Heart left ventricle (tissue), 16 donors: ENCODE measurements around the gene SLC38A10. TPM values are rescaled to one million over a fixed set of nuclear protein-coding genes. Genes with fewer than 3 reads are reported as not detected.

ENCODE experiments used
- ATAC-seq, 4 donors: fragments of 200-7000 bp; cut with Tn5 transposase; one replicate each; pipeline ENCODE4 v1.9.1; 2020 to 2022; ENCODE audit warnings: moderate library complexity in 4 of 4, mild to moderate bottlenecking in 3 of 4, moderate number of reproducible peaks in 1 of 4
- DNase-seq, 5 donors: peaks; one replicate each; pipeline ENCODE4 v3.0.0-alpha.2; 2020
- H3K27ac ChIP-seq, 12 donors: fragments of 200-600 bp; sonication (generic) in 4 of 12; one replicate each; pipeline versions ENCODE4 v1.5.0 to v1.8.0; 2016 to 2022; ENCODE audit warnings: mild to moderate bottlenecking in 2 of 12
- H3K27me3 ChIP-seq, 9 donors: fragments of 200-600 bp; sonication (generic) in 2 of 9; one replicate each; pipeline versions ENCODE4 v1.5.1 to v1.8.0; 2016 to 2022; ENCODE audit warnings: mild to moderate bottlenecking in 3 of 9
- H3K36me3 ChIP-seq, 9 donors: fragments of 200-600 bp; sonication (generic) in 2 of 9; one replicate each; pipeline versions ENCODE4 v1.5.0 to v1.8.0; 2018 to 2022; ENCODE audit warnings: mild to moderate bottlenecking in 2 of 9
- H3K4me1 ChIP-seq, 12 donors: fragments of 200-600 bp; sonication (generic) in 4 of 12; one replicate each; pipeline versions ENCODE4 v1.5.0 to v1.8.0; 2016 to 2022; ENCODE audit warnings: mild to moderate bottlenecking in 3 of 12
- H3K4me3 ChIP-seq, 12 donors: fragments of 200-600 bp; sonication (generic) in 4 of 12; one replicate each; pipeline versions ENCODE4 v1.5.0 to v1.8.0; 2017 to 2022; ENCODE audit warnings: mild to moderate bottlenecking in 9 of 12, moderate library complexity in 4 of 12
- H3K9me3 ChIP-seq, 12 donors: fragments of 200-600 bp; sonication (generic) in 4 of 12; one replicate each; pipeline versions ENCODE4 v1.5.0 to v1.8.0; 2016 to 2022; ENCODE audit warnings: mild to moderate bottlenecking in 1 of 12
- POLR2A ChIP-seq, 2 donors: fragments of 450-650 bp; IDR thresholded peaks; one replicate each; pipeline ENCODE4 v1.6.1; 2017; ENCODE audit warnings: antibody characterized with exemption in 2 of 2, mild to moderate bottlenecking in 2 of 2, moderate library complexity in 2 of 2
- WGBS, 4 donors: extraction: QIAGEN DNeasy Blood & Tissue Kit in 2 of 4; methylation state at CpG; one replicate each; pipeline versions ENCODE4 v1.1.5 to v1.1.7; 2013 to 2018; 5-methylcytosine and 5-hydroxymethylcytosine counted together
- intact Hi-C, 10 donors: fragments of 100-400 bp; cut with DNase I; formaldehyde crosslinking; loops; one replicate each; pipeline versions ENCODE4 v1.11.1 to v1.14.2; 2022
- polyA plus RNA-seq, 2 donors: library from polyadenylated mRNA; stranded (reverse); fragments of 200-250 nt; gene quantifications; one replicate each; pipeline ENCODE4 v1.2.3, GENCODE V29; 2013
- total RNA-seq, 9 donors: library from RNA; depleted of rRNA in 2 of 9; stranded (reverse); fragments of >200 nt in 2 of 9; fragmentation: NEBNext Ultra II Directional in 3 of 9; extraction: Animal tissue kit (Norgen Biotek cat#: 25700) in 3 of 9; gene quantifications; one replicate each; pipeline versions ENCODE4 v1.1.0 to v1.2.4, GENCODE V29; 2016 to 2023
- TF ChIP-seq, protein P1 (sequence below), 12 donors: fragments of 200-600 bp; sonication (generic) in 4 of 12; IDR thresholded peaks; one replicate each; pipeline versions ENCODE4 v1.5.0 to v1.8.0; 2018 to 2022; ENCODE audit warnings: antibody characterized with exemption in 12 of 12, mild to moderate bottlenecking in 5 of 12
- donor health status: ischemic (EF 13 %, LVEDD 7.1; RV severe dilation, severe dysfunction).
- donor health status: healthy with polysubstance abuse.
- donor health status: DM: no; HTN: yes; CAD: no.
- donor health status: DM: no; HTN: no; CAD: no.
- donor health status: ischemic (EF 25% LVEDD 6.9; RV normal size, moderate dysfunction).
- donor health status: ischemic (EF 25% LVEDD 5.7; RV mildly dilated, moderate dysfunction).
- donor health status: healthy.
- donor health status: DM: yes; HTN: yes; CAD: no.
- donor health status: ischemic (EF 35%, LVEDD 5.7; RV mildly dilated, moderate dysfunction).
- donor health status: nonischemic (EF 11% LVEDD 7.7; RV severe dilation, severe dysfunction).
- donor health status: DM: yes; HTN: yes; CAD: no.
- donor health status: PGD.
- donor health status: ischemic (EF 29% LVEDD 5.4; RV normal size, mild dysfunction).
- donor health status: nonischemic (EF 23%, LVEDD 6.1; RV moderate dilation, normal function).

The SLC38A10 gene
- total and polyA plus RNA-seq, 11 donors = 27.4 to 67.7 (median 46.7) TPM

DNA sequence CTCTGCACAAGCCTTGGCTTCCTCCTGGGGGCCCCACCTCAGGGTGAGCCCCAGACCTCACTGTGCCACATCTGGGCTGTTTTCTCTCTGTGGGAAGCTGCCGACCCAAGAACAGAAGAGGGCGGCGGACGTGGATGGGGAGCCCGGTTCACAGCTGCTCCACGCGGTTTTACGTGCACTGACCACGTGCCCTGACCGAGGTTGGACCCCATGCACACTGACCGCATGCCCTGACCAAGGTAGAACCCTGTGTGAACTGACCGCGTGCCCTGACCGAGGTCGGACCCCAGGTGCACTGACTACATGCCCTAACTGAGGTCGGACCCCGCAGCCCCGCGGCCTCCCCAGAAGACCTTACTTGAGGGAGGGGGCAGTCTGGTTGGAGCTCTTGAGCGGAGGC is 92.0 kb downstream of the SLC38A10 start:
- Histone ChIP-seq H3K27ac (no peak overlapping the region), H3K36me3 (peaks cover 0 to 23% (median 0%) of the 10 kb centered on the region in 9 donors), H3K9me3 (no peaks in the 10 kb centered on the region), H3K27me3 (no peaks in the 10 kb centered on the region), H3K4me1 (peaks cover 0 to 6% (median 0%) of the 10 kb centered on the region in 12 donors), H3K4me3 (no peak overlapping the region)
- ATAC-seq = no peak
- DNase-seq = no peak
- intact Hi-C loops = loop anchor here in 2 of 10 donors (5.0 kb wide), 1 partner anchor 61 kb away; no protein-coding TSS in a partner anchor
- WGBS, 4 donors = 94 to 97% (median 96%) methylated on average over 15 to 20 of the region's 20 CpGs
- TF ChIP-seq, protein P1, sequence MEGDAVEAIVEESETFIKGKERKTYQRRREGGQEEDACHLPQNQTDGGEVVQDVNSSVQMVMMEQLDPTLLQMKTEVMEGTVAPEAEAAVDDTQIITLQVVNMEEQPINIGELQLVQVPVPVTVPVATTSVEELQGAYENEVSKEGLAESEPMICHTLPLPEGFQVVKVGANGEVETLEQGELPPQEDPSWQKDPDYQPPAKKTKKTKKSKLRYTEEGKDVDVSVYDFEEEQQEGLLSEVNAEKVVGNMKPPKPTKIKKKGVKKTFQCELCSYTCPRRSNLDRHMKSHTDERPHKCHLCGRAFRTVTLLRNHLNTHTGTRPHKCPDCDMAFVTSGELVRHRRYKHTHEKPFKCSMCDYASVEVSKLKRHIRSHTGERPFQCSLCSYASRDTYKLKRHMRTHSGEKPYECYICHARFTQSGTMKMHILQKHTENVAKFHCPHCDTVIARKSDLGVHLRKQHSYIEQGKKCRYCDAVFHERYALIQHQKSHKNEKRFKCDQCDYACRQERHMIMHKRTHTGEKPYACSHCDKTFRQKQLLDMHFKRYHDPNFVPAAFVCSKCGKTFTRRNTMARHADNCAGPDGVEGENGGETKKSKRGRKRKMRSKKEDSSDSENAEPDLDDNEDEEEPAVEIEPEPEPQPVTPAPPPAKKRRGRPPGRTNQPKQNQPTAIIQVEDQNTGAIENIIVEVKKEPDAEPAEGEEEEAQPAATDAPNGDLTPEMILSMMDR (IDR thresholded peaks at IDR 0.05) = no peak
- no peak for TF ChIP-seq POLR2A (IDR thresholded peaks at IDR 0.05)

DNA sequence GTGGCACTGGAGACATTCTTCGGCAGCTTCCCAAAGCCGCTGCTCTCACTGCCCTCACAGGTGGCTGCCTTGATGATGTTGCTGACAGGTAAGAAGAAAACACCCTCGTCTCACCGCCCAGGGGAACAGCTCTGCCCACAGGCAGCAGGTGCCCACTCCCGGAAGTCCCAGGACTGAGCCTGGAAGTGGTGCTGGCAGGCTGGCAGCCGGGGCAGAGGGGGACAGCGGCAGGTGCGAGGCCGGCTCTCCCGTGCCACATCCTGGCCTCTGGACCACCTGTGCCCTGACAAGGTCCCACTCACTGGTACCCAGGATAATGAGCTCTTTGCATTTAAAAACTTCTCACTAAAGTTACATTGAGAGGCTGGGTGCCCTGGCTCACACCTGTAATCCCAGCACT is 92.8 kb downstream of the SLC38A10 start:
- DNase-seq = no peak
- H3K4me1 ChIP-seq = peaks cover 0 to 7% (median 0%) of the 10 kb centered on the region in 12 donors
- 97 to 100% (median 98%) methylated on average over 7 to 10 of the region's 10 CpGs for WGBS, 4 donors

DNA sequence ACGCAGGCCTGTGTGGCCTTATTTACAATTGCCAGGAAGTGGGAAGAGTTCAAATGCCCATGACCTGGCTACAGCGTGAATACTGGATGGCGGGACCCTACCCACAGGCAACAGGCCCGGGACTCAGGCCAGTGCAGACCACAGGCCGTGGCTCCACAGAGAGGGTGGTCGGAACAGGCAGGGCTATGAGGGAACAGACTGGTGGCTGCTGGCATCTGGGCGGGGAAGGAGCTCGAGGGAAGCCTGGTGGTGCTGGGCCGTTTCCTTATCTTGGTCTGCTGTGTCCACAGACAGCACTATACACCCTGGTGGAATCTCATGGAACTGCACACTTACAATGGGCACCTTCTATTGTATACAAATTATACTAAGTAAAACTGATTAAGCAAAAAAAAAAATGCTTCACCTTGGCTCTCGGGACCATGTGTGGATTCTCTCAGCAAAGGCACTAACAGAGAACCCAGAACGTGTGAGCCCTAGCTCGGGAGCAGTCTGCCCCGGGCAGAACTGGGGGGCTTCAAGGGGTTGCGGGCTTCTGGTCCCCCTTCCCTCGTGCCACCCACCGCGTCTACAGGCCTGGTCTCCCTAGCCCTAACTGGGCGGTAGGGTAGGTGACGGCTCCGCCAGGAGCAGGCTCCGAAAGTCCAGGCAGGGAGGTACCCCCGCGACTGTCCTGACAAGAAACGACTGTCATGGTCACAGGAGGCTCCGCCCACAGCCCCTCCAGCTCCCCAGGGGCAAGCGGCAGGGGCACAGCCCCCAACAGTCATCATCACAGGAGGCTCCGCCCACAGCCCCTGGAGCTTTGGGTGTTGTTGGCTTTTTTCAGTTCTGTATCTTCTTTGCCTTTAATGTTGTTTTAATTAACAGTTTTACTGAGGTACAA is 94.2 kb downstream of the SLC38A10 start:
- no peak for TF ChIP-seq POLR2A (IDR thresholded peaks at IDR 0.05)
- TF ChIP-seq, protein P1 (IDR thresholded peaks at IDR 0.05) = peak; percentile 51 to 69 (median 56)
- H3K27ac ChIP-seq = no peak overlapping the region
- ATAC-seq (peak; percentile 29 to 75 (median 62)), DNase-seq (peak in 4 of 5 donors; percentile 46 to 61 (median 55))
- no peaks in the 10 kb centered on the region for H3K9me3 ChIP-seq
- 75 to 80% (median 79%) methylated on average over 26 to 27 of the region's 27 CpGs for WGBS, 4 donors
- no peaks in the 10 kb centered on the region for H3K27me3 ChIP-seq
- H3K36me3 ChIP-seq = peaks cover 0 to 30% (median 3%) of the 10 kb centered on the region in 9 donors
- peaks cover 0 to 19% (median 8%) of the 10 kb centered on the region in 12 donors for H3K4me1 ChIP-seq
- intact Hi-C loops = loop anchor here in 5 of 10 donors (1.0 to 5.0 kb wide), 3 partner anchors 58 to 59 kb away; no protein-coding TSS in a partner anchor
- H3K4me3 ChIP-seq = no peak overlapping the region

More for the DNA sequence above, 92.8 kb downstream of the SLC38A10 start:
- Histone ChIP-seq H3K4me3 (no peak overlapping the region), H3K27ac (no peak overlapping the region), H3K36me3 (peaks cover 0 to 28% (median 3%) of the 10 kb centered on the region in 9 donors), H3K27me3 (no peaks in the 10 kb centered on the region), H3K9me3 (no peaks in the 10 kb centered on the region)
- TF ChIP-seq POLR2A (IDR thresholded peaks at IDR 0.05) = no peak
- TF ChIP-seq, protein P1 (IDR thresholded peaks at IDR 0.05) = no peak
- intact Hi-C loops = loop anchor here in 2 of 10 donors (5.0 kb wide), 1 partner anchor 60 kb away; no protein-coding TSS in a partner anchor
- no peak for ATAC-seq

DNA sequence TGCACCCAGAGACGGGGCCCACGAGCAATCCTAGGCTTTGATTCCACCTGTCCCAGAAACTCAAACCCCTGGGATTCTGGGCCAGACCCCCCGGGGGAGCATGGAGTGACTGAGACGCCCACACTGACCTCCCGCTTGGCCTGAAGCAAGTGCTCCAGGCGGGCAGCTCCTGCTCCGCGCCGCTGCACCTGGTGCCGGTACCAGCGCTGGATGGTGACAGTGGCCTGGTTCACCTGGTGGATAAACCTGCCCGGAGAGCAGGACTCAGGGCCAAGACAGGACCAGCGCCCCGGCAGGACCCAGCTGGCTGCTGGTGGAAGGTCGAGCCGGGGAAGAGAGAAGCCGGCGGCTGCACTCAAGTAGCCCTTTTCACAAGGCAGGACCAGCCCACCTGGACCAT is 94.9 kb downstream of the SLC38A10 start:
- Histone ChIP-seq H3K36me3 (peaks cover 0 to 33% (median 3%) of the 10 kb centered on the region in 9 donors), H3K27ac (no peak overlapping the region), H3K27me3 (no peaks in the 10 kb centered on the region), H3K9me3 (no peaks in the 10 kb centered on the region), H3K4me3 (no peak overlapping the region), H3K4me1 (peaks cover 0 to 27% (median 11%) of the 10 kb centered on the region in 12 donors)
- WGBS, 4 donors = 92 to 95% (median 94%) methylated on average over 9 to 18 of the region's 18 CpGs
- TF ChIP-seq POLR2A (IDR thresholded peaks at IDR 0.05) = no peak
- TF ChIP-seq, protein P1 (IDR thresholded peaks at IDR 0.05) = no peak
- no peak for ATAC-seq
- DNase-seq = no peak
- intact Hi-C loops = loop anchor here in 4 of 10 donors (1.0 to 5.0 kb wide), 3 partner anchors 57 to 58 kb away; no protein-coding TSS in a partner anchor
